Measurements from ENCODE around the gene DCAF5.

GRCh38 chr14:69048456-69048855, 104.5 kb downstream of the DCAF5 start:
- TF ChIP-seq GATA3 (IDR thresholded peaks at IDR 0.05; ENCODE audit: low read depth, low read length) = no peak
- no peak for TF ChIP-seq GATA2 (IDR thresholded peaks at IDR 0.05; ENCODE audit: low read depth, low read length)
